Tongue (tissue), 2 donors: ENCODE data around the gene PEX1. TPM values are rescaled to one million over a fixed set of nuclear protein-coding genes. Genes with fewer than 3 reads are reported as not detected.
"Not testable (repeated sequence)": the region's sequence is repeated elsewhere in the genome, so short reads cannot be mapped to it uniquely, and the experiment has no call there.

Experiments used
- DNase-seq: peaks from one replicate; pipeline ENCODE4 v3.0.0-alpha.2; 2015
- total RNA-seq: library from RNA; depleted of rRNA; stranded (reverse); fragments of >200 nt; gene quantifications from one replicate; pipeline ENCODE4 v1.2.3, GENCODE V29; 2014

Gene PEX1
- 36.7 TPM for total RNA-seq

GRCh38 chr7:92528188-92528957 lies at the start of gene PEX1, which contains the start of gene RBM48:
Gene PEX1 (minus strand): TSS chr7:92528520. CDS start chr7:92528435, 85 bp downstream.
Gene RBM48 (plus strand): TSS chr7:92528795. CDS start chr7:92528814, 19 bp downstream.
- DNase-seq: peak; percentile 100

GRCh38 chr7:92576296-92576695 lies 48.0 kb upstream of the PEX1 start:
- no peak for DNase-seq

DNA sequence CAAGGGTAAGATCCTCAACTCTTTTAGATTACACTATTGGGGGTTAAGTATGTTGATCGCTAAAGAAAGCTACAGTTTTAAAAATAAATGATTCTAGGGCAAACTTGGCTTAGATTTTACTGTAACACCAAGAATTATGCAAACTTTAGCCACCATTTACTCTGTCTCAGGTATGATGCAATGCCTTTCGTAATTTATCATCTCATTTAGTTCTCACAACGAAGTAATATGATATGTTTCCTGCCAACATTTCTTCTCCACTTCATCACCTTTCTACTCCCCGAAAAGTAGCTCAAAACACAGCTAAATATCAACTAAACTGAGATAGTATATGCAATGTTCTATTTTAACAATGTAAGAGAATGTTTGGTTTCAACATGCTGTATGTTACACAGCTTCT lies 40.8 kb upstream of the PEX1 start:
- no peak for DNase-seq

DNA sequence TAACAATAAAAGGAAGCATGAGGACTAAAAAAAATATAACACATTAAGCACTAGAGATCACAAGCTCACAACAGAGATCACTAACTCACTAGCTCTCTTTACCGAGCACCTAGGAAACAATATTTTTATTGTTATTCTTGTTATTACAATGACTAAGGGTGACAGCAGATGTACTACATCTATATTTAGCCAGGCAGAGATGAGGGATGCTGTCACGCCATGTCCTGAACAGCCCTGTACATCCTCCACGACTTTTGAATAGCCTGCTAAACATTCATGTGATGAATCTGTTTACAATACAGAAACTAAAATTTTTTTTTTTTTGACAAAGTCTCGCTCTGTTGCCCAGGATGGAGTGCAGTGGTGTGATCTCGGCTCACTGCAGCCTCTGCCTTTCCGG lies 39.1 kb upstream of the PEX1 start:
- no peak for DNase-seq

DNA sequence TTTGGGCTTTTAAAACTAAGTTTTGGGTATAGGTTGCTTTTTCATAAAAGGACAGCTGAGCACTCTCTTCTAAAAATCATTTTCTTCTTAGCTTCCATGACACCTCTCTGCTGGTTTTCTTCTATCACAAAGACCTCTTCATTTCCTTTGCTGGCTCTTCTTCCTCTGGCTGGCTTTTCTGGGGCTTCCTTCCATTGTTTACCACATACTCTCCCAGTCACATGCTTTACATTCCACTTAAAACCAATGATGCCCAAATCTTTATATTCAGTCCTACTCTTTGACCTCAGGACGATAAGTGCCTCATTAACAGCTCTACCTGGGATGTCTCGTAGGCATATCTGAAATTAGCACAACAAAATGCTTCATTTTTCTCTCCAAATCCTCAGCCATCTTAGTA lies 35.0 kb upstream of the PEX1 start:
- no peak for DNase-seq

DNA sequence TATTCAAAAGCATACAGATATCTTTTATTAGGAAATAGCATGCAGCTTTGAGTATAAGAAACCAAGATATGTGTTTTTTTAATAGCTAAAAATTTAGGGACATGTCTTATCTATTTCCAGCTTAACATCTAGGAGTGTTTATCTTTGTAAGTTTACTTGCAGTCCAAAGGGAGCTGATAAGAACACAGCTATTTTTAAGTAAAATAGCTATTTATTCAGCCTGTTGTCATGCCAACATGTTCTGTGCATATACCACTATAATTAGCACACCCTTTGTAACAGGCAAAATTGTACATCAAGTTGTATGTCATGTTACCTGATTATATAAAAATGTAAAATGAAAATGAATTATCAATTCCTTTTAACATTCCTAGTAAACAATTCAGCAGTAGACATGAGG lies 32.3 kb upstream of the PEX1 start:
- DNase-seq: no peak

GRCh38 chr7:92557808-92558362 lies 29.6 kb upstream of the PEX1 start:
- DNase-seq: peak; percentile 6

- DNase-seq: no peak
Measured at GRCh38 chr7:92557249-92557648, 28.9 kb upstream of the PEX1 start.

GRCh38 chr7:92550194-92550593 lies 21.9 kb upstream of the PEX1 start:
- DNase-seq: no peak

- no peak for DNase-seq
Measured at GRCh38 chr7:92547579-92547978, 19.3 kb upstream of the PEX1 start.

DNA sequence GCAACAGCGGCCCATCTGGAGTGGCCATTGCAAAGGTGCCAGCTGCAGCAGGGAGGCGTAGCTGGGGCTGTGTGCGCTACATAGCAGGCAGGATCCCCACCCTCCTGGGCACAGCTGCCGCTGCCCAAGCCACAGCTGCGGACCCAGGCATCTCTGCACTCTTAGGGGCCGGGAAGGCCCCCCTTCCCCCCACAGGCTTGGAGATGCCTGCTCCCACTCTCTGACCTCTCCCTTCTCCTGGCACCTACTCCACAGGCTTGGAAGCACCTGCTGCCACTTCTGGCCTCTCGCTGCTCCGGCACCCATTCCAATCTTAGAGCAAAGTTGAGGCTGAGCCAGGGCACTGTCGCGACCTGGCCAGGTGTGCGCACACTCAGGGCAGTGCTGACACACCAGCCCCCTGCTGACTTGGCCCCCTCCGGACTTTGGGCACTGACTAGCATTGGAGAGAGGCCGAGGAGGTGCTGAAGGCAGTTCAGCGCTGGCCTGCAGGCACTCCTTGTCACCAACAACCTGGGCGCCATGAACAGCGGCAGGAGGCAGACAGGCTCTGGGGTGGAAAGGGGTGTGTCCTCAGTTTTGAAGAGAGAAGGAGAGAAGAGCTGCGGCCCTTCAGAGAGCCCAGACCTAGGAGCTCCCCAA lies 18.7 kb upstream of the PEX1 start:
- no peak for DNase-seq

- not testable (repeated sequence) for DNase-seq
Measured at GRCh38 chr7:92545116-92545515, 16.8 kb upstream of the PEX1 start.

- DNase-seq: not testable (repeated sequence)
Measured at GRCh38 chr7:92543542-92543941, 15.2 kb upstream of the PEX1 start.

GRCh38 chr7:92534572-92534971 lies 6.3 kb upstream of the PEX1 start:
- DNase-seq: no peak

DNA sequence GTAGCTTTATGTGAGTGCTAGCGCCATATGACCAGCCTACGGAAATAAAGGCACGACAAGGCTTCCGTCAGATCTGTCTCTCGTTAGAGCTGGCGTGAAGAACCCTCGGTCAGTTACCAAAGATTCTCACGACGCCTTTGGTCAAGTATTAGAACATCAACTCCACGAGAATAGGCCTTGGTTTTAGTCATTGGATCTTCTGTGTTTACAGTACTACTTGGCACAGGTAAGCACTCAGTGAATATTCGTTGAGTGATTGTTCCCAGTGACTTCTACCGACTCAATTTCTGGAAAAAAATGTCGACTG lies 591 bp upstream of the PEX1 start:
- DNase-seq: no peak

GRCh38 chr7:92527300-92528187 lies 776 bp downstream of the PEX1 start:
- peak; percentile 68 for DNase-seq

- DNase-seq: no peak
Measured at GRCh38 chr7:92523110-92523509, 5.2 kb downstream of the PEX1 start.

DNA sequence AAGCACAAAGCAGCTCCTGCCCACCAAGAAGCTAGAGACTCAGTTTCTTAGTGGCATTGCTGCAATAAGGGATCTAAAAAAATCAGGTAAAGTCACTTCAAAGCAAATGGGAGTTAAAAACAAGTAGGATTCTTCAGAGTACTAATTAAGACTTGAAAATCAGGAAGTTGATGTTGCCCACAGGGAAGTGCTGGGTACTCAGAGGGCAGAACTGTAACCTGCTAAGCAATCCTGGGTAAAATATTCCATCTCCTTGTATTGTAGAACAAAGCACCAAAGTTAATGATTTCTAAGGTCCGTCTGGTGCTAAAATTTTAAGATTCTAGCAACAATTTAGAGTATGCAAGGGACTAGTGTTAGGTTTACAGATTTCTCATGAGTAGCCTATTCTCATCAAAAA lies 8.3 kb downstream of the PEX1 start:
- DNase-seq: no peak

GRCh38 chr7:92517631-92518030 lies 10.7 kb downstream of the PEX1 start:
- no peak for DNase-seq

DNA sequence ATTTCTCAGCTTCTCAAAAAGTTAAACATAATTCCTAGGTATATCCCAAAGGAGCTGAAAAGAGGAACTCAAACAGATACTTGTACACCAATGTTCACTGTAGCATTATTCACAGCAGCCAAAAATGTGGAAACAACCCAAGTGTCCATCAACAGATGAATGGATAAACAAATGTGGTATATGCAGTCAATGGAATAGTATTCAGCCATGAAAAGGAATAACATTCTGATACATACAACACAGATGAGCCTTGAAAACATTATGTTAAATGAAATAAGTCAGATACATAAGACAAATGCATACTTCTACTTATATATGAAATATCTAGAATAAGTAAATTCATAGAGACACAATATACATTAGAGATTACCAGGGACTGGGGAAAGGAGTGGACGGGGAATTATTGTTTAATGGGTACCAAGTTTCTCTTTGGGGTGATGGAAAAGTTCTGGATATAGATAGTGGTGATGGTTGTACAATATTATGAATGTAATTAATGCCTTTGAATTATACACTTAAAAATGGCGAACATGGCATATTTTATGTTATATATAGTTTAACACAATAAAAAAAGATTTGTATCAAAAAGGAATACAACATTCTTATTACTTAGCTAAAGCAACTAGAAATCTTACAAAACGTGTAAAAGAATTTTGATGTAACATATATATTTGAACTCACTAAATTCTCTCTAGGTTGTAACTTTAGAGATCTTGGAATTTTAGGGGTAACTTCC lies 15.0 kb downstream of the PEX1 start:
- DNase-seq: no peak

- no peak for DNase-seq
Measured at GRCh38 chr7:92508946-92509345, 19.4 kb downstream of the PEX1 start.

GRCh38 chr7:92506363-92506762 lies 22.0 kb downstream of the PEX1 start:
- DNase-seq: no peak
